NCI-H524 (cell line): ENCODE results near the gene MAB21L4.
"Not testable (repeated sequence)": the region's sequence is repeated elsewhere in the genome, so short reads cannot be mapped to it uniquely, and the experiment has no call there.

Experiments
- DNase-seq, 2 experiments: peaks; one replicate each; lab custom pipeline; 2025; lab: John Stamatoyannopoulos, UW

The MAB21L4 gene

DNA sequence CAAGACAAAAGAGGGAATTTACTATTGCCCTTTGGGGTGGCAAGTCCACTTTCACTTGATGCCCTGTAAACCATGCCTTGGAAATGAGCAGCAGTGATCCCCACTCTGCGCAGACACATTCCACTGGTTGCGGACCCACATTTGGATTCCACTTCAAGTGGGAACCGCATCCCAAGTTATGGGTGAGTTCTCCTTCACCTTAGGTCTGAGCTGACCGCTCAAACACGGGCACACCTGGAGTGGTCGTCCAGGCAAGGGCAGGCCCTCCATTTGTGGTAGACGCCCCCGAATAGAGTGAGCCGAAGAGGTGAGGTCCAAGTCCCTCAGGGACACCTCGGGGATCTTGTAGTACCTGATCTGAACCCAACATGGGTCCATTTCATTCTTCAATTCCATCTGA, 37.1 kb downstream of the MAB21L4 start:
- DNase-seq = no peak

DNA sequence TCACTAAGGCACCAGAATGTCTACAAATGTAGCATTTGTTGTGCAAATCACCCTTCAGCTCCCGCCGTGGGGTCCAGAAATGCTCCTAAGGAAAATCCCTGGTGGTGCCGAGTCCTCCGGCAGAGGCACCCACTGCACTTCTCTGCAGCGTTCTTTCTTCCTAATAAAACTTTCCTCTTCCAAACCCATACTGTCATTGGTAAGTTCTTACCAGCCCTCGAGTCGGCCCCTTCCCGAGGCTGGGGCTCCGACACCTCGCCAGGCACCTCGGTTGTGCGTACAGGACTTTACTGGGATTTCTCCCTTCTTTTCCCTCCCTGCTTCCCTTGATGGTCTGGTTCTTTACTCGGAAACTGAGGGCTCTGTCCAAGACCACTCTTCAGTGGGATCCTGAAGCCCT, 37.6 kb downstream of the MAB21L4 start:
- peak in 1 of 2 experiments; percentile 42 for DNase-seq

DNA sequence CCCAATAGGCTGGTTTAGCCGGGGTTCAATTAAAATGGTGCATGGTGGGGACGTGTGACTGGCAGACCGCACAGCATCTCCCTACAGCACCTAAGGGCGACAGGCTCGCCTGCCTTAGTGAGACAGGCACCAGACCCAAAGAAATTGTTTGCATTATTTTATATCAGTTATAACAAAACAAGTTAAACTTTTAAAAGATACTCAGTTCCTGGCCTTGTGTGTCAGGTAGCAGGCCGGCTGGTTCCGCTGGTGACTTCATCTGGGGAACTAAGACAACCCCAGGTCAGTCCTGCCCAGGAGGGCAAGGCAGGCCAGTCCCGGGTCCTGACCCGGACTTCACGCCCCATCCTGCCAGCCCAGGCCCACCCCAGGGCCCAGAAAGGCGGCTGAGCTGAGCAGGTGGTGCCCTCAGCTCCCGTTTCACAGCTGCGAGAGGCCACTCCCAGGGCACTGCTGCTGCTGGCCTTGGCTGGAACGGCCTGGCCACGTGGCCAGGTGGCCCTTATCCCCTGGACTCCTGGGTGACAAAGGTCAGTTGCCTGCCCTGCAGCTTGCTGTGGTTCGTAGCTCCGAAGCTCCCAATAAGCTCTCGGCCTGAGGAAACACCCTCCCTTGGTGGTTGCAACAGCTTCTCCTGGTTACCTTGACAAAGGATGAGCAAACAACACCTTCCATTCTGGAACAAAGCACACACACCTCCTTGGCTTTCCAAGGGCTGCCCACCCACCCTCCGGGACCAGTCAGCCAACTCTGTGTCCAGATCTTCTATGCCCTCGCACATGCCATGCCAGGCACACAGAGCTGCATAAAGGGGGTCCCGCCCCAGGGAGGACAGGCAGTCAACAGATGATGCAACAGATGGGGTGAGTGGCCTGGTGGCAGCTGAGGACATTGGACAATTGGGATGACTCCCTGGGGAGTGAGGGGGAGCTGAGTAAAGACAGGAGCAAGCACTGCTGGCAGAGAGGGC, 38.6 kb downstream of the MAB21L4 start:
- DNase-seq = peak; percentile 91 to 96

DNA sequence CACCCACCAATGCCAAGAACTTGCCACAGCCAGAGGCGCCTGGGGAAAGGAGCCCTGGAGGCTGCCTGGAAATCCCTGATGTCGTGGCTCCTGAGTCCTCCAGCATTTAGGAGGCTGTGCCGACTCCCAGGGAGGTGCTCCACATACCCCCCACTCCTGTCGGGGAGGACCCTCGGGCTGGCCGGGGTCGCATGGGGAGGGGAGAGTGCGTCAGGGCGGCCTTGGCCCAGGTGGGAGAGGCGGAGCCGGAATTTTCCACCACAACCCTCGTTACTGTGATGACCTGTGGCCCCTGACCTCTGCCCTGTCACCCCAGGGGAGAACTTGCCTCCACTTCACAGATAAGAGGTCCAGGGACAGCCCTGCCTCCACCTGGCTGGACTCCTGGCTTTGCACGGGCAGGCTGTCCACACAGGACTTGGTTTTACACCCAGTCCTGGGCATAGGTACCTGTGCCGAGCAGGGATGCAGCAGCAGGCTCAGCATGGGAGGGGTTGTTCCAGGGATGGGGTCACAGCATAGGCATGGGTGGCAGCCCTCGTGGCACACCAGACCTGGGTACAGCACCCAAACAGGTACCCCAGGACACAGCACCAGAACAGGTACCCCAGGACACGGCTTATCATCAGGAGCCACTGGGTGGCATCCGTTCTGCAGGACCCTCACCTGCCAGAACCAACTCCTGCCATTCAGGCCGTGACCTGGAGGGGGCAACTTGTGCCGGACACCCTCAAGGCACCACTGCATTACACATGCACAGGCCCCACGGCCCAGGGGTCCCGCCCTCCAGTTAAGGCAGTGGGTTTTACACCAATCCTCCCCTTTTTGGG, 39.6 kb downstream of the MAB21L4 start:
- DNase-seq = peak in 1 of 2 experiments; percentile 61

DNA sequence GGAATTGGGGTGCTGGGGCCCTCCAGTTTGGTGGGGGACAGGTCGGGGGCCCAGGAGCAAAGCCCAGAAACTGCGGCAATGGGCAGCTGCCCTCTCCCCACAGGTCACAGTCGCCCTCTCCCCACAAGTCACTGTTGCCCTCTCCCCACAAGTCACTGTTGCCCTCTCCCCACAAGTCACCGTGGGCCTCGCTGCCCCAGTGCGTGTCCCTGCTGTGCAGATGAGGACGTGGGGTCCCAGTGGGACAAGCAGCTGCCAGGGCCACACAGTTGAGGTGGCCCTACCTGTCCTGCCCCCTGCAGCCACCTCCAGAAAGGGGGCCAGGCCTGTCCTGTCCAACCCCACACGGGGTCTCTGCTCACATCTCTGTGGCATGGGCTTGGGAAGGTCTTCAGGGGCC, 40.3 kb downstream of the MAB21L4 start:
- DNase-seq = no peak

DNA sequence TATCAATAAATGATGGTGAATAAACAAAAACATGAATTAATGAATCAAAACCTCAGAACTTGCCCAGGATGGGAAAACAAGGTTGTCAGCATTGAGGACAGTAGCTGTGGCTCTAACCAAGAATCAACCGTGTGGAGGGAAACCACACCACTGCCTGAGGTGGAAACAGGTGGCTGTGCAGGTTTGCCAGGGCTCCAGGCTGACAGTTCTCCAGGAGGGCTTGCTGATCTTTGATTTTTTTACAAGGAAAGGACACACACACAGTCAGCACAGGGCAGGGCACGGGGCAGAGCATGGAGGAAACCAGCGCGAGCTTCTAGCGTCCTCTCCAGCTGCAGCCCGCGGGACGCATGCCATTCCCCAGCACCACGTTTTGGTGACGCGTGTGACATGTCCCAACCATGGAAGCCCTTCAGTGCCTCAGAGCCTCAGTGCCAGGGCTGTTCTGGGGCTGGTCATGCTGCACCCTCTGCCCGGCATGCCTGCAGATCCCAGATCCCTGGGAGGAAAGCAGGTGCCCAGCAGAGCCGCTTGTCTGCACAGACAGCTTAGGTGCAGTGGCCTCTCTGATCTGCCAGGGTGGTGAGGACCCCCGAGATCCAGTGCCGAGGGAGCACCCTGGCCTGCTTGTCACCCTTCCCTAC, 43.2 kb downstream of the MAB21L4 start:
- DNase-seq = no peak

DNA sequence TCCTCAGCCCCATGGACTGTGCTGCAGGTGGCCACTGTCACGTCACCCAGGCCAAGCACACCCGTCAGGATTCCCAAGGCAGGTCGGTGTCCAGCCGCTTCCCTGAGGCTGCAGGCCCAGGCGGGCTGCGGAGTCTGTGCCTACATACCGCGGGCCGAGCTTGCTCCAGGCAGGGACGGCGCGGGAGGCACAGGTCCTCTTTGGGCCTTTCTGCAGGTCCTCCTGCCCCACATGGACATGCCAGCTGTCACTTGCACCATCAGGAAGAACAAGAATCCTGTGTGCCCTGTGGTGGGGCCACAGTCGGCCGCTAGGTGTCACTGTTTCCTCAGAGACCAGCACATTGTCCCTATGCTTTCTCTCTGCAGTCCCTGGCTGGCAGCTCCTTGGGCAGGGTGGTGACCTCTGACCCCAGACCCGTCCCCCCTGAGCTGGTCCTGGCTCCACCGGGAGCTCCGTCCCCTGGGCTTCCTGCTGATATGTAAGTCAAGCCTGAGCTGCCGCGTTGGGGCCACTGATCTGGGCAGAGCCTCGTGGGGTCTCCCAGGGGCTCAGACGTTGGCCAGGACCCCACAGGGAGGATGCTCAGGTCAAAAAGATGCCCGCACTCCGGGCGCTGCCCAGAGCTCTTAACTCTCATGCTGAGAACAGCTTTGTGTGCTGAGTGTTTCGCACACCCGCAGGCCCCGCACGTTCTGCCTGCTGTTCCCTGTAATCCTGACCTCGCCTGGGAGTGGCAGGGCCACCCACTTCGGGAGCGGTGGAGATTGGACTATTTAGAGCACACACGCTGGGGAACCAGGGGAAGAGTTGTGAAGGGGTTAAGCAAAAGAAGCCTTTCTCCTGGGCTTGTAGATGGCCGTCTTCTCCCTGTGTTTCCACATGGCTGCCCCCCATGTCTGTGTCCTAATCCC, 44.6 kb downstream of the MAB21L4 start:
- peak; percentile 78 to 92 for DNase-seq

DNA sequence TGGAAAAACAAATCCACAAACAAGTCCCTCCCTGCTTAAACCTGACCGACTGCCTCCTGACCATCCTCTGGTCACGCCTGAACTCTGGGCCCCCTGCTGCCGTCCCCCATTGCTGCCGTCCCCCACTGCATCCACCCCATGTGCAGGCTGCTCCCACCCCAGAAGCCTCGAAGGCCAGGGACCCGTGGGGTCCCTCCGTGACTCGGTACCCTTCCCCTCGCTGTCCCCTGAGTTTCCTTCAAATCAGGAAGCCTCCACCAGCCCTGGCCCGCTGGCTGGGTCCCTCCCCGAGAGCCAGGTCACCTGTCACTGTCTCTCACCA, 45.2 kb downstream of the MAB21L4 start:
- no peak for DNase-seq

DNA sequence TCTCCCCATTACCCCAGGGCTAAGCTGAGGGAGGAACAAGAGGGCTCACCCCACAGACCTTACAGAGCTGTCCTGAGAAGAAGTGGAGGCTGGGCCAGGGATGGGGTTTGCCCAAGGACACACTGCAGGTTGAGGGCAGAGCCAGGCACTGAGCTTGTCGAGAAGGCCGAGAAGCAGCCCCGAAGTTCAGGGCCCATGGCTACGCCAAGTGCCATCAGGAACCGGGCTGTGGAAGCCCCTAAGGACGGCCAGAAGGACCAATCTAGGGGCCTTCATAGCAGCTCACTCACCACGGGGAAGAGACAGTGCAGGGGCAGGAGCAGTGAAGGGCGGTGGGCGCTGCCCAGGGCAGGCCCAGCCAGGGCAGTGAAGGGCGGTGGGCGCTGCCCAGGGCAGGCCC, 45.9 kb downstream of the MAB21L4 start:
- DNase-seq = no peak

DNA sequence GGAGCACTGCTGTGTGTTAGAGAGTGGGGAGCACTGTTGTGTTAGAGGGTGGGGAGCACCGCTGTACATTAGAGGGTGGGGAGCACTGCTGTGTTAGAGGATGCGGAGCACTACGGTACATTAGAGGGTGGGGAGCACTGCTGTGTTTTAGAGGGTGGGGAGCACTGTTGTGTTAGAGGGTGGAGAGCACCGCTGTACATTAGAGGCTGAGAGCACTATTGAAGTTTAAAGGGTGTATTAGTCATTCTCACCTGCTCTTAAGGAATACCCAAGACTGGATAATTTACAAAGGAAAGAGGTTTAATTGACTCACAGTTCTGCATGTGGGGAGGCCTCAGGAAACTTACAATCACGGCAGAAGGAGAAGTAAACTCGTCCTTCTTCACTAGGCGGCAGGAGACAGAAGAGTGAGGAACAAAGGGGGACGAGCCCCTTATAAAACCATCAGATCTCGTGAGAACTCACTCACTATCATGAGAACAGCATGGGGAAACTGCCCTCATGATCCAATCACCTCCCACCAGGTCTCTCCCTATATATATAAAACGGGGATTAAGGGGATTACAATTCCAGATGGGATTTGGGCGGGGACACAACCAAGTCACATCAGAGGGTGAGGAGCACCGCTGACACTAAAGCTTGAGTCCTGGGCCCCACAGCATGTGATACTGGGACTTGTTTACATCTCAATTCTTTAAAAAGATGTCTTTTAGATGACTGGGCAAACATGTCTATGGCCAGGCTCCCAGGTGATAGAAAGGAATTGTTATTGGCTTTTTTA, 46.9 kb downstream of the MAB21L4 start:
- peak in 1 of 2 experiments; percentile 47 for DNase-seq

DNA sequence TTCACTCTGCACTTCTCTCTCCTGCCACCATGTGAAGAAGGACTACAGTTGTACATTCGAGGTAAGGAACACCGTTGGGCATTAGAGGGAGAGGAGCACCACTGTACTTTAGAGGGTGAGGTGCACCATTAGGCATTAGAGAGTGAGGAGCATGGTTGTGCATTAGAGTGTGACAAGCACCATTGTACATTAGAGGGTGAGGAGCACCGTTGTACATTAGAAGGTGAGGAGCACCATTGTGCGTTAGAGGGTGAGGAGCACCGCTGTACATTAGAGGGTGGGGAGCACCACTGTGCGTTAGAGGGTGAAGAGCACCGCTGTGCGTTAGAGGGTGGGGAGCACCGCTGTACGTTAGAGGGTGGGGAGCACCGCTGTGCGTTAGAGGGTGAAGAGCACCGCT, 48.1 kb downstream of the MAB21L4 start:
- no peak for DNase-seq

DNA sequence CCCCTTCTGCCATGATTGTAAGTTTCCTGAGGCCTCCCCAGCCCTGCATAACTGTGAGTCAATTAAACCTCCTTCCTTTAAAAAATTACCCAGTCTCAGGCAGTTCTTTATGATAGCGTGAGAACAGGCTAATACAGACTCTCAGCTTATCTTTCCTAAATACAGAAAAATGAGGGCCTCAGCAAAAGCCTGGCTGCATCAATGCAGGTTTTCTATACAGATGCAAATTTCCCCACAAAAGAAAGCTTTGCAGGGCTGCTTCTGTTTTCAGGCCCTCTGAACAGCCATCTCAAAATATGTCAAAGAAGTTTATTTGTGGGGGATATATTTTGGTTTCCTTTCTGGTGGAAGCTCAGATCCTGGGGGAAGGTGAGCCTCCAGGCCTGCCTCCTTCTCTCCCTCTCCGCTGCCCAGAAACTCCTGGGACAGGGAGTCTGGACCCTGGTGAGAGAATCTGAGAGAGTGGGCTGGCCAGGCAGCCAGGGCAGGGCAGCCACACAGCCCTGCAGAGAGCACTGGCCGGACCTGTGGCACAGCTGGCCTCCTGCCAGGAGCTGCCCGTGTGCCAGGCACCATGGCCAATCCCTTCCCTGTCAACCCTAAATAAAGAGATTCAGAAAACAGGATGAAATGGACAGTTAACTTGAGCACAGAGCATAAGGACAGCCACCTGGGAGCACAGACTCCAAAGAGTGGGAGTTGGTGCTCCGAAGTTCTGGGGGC, 48.9 kb downstream of the MAB21L4 start:
- DNase-seq = no peak

DNA sequence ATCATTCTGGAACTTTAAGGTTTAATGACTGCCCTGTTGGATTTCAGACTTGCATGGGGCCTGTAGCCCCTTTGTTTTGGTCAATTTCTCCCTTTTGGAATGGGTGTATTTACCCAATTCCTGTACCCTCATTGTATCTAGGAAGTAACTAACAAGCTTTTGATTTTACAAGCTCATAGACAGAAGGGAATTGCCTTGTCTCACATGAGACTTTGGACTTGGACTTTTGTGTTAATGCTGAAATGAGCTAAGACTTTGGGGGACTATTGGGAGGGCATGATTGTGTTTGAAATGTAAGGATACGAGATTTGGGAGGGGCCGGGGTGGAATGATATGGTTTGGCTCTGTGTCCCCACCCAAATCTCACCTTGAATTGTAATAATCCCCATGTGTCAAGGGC, 49.6 kb downstream of the MAB21L4 start:
- not testable (repeated sequence) for DNase-seq

DNA sequence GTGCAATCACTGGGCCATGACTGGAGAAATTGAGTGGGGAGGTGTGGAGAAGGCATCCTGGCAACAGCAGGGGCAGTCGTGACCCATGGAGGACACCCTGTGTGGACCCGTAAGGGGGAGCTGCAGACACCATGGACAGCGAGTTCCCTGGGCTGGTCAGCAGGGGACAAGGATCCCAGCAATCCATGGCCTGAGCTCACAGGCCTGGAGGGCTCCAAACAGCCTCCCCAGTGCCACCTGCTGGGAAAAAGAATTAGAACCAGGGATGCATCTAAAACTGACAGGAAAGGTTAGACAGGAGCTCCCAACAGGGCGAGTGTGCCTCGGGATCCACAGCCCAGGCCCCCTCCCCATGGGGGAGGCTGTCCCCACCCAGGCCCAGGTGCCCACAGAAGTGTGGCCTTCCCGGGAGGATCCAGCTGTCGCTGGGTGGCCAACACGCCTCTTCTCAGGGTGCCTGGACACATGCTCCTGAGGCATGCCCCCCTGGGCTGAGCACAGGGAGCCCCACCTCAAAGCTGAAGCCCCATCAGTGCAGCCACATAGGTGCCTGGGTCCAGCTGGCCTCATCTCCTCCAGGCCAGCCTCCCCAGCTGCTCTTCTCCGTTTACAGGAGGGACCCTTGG, 55.4 kb downstream of the MAB21L4 start:
- DNase-seq = peak; percentile 31 to 68

DNA sequence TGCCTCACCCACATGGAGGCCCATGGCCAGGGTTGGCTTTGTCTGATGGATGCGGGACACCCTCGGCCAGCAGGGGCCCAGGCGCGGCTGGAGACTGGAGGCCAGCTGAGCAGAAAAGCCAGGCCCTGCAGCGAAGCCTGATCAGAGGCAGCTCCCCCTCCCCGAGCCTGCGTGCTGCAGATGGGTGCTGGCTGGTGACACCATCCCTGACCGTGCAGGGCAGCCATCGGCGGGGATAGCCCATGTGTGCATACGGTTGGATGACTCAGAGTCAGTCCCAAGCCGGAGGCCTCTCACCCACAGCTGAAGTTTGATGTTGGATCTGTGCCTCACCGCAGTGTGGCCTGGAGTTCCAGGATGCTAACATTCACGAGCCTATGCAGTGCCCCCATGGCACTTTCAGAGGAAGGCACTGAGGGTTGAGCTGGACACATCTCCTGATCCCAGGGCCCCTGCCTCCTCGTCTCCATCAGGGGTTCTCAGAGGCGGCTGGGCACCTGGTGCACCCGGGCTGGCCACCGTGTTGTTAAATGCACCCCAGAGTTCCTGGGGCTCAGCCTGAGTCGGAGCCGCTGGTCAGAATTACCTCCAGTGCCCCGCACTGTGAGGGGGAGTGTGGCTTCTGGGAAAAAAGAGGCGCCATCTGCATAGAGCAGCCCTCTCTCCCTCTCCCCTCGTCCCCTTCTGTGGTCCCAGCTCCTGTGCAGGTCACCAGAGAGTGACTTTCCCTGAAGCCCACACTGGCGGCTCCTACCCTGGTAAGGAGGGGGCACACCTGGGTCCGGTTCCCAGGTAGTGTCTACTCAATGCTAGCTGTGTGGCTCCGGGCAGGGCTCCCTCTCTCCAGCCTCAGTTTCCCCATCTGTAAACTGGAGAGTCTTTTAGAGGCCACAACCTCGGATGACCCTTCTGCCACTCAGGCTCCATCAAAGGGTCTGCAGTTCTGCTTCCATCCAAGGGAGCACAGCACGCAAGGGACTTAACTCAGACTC, 56.5 kb downstream of the MAB21L4 start:
- no peak for DNase-seq

DNA sequence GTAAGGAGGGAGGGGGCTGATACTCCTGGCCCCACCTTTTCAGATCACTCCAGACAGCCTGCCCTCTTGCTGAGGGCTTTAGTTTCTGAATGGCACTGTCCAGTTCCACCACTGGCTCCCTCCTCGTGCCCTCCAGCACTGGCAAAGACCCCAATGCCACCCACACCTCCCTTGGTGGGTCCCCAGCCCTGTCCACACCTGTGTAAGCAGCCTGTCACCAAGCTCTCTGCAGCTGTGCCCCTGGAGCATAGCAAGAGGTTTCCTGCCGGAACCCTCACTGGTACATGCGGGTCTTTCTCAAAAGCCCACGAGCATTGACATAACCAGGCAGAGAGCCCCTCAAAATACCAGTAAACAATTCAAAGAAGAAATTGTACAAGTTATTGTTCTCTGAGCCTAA, 58.3 kb downstream of the MAB21L4 start:
- DNase-seq = no peak

DNA sequence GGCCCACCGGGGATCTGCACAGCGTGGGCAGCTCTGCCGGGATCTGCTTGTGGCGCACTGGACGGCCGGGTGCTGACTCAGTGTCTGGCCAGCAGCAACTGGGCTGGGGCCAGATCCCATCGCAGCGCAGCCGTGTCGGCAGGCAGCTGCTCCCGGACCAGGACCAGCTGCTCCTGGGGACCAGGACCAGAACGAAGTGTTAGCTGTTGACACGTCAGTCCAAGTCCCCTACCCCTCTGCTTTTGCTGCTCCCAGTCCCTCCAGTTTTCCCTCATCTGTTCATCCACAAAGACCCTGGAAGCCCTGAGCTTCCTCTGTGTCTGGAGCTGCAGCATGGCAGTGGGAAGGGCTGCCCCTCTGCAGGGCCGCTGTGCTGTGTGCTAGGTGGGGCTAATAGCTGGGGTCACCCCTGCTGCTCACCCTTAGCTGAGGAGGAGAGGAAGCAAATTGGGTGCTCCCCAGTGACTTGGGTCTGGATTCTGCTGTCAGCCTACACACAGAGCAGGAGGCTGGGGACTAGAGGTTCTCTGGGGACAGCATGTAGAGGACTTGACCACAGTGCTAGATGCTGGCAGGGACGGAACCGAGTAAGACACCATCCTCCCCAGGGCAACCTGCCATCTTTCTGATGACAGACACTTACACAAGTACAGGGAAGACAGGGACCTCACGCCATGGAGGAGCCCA, 59.0 kb downstream of the MAB21L4 start:
- DNase-seq = no peak
